ENCODE data around the gene SLFN14. TPM values are rescaled to one million over a fixed set of nuclear protein-coding genes. Genes with fewer than 3 reads are reported as not detected.
A peak's percentile ranks its signal among the peaks of the same experiment; 100 is the strongest.

Gene SLFN14
- total RNA-seq, 1 experiment from 2014 or later, result not detected

GRCh38 chr17:35596072-35596471 is 35.5 kb upstream of the SLFN14 start:
- Histone ChIP-seq H2BK12ac (ENCODE audit: insufficient read length, low read depth, low read length) (no peak overlapping the region), H3K4me2 (ENCODE audit: insufficient read depth, insufficient read length, low read length) (no peak overlapping the region), H3K79me2 (ENCODE audit: insufficient read depth, low read length) (no peaks in the 10 kb centered on the region), H3K79me1 (ENCODE audit: insufficient read depth, low read depth, low read length, poor library complexity, severe bottlenecking) (peaks cover under 1% of the 10 kb centered on the region), H4K20me1 (ENCODE audit: control insufficient read depth, insufficient read depth, insufficient read length) (no peaks in the 10 kb centered on the region), H2BK120ac (ENCODE audit: low read depth, low read length, poor library complexity, severe bottlenecking) (no peak overlapping the region), H2BK20ac (ENCODE audit: low read depth, low read length, poor library complexity, severe bottlenecking) (no peak overlapping the region), H3K9ac (ENCODE audit: extremely low read depth, insufficient read length, low read length) (no peak overlapping the region), H3K27ac (ENCODE audit: insufficient read length, low read depth, low read length) (no peak overlapping the region), H3K14ac (ENCODE audit: insufficient read depth, low read length) (no peak overlapping the region), H4K91ac (ENCODE audit: insufficient read length, low read depth, low read length) (no peak overlapping the region), H3K18ac (ENCODE audit: insufficient read length, low read depth, low read length) (no peak overlapping the region), H2BK5ac (ENCODE audit: insufficient read length, low read length) (no peak overlapping the region), H3K4ac (ENCODE audit: low read depth, low read length) (no peak overlapping the region), H3K23ac (ENCODE audit: insufficient read length, low read depth, low read length) (no peak overlapping the region), H4K8ac (replicated peaks; ENCODE audit: insufficient read length, low read depth, low read length) (no peak overlapping the region), H3K56ac (ENCODE audit: insufficient read length, low read depth, low read length) (no peak overlapping the region), H2AK5ac (ENCODE audit: insufficient read length, low read length) (no peak overlapping the region), H2BK15ac (ENCODE audit: low read depth, low read length) (no peak overlapping the region), H3K9me3 (ENCODE audit: control insufficient read depth, low read depth, low read length) (no peaks in the 10 kb centered on the region), H3T11ph (ENCODE audit: low read length) (no peak overlapping the region), H3K23me2 (ENCODE audit: insufficient read length, low read depth, low read length, poor library complexity, severe bottlenecking) (no peaks in the 10 kb centered on the region), H2AFZ (ENCODE audit: low read length) (no peak overlapping the region), H3K4me1 (ENCODE audit: insufficient read depth, low read length) (no peaks in the 10 kb centered on the region), H3K27me3 (ENCODE audit: insufficient read depth, low read length) (no peaks in the 10 kb centered on the region), H4K5ac (ENCODE audit: insufficient read length, low read depth, low read length) (no peak overlapping the region)
- no peaks in the 10 kb centered on the region for H3K27me3 Mint-ChIP-seq (ENCODE audit: low read depth)
- H3K9me3 Mint-ChIP-seq, result no peaks in the 10 kb centered on the region
- H3K27ac Mint-ChIP-seq, result 0 out of 7 replicates have a peak overlapping the region, but pooled peaks of 1 of the 3 experiments have one; percentile 10
- WGBS (ENCODE audit: extremely low coverage, insufficient read length, low lambda C conversion rate), result no CpG with 5 or more reads among the region's 4 CpGs
- no peak for TF ChIP-seq CTCF (conservative IDR thresholded peaks at IDR 0.05)
- no peak for DNase-seq
- H3K4me1 Mint-ChIP-seq, result peaks cover 0 to 5% of the 10 kb centered on the region in 2 experiments; a peak in 1 of 4 replicates
- H3K36me3 Mint-ChIP-seq (ENCODE audit: insufficient read depth in 1 of 3, low read depth in 3 of 3), result peaks cover 19 to 58% (median 50%) of the 10 kb centered on the region in 3 experiments; a peak in 6 of 7 replicates
- no peak overlapping the region for H3K4me3 Mint-ChIP-seq

Data from H9 (cell line).